Measurements from ENCODE around the gene LONRF2.
"Not testable (repeated sequence)": the region's sequence is repeated elsewhere in the genome, so short reads cannot be mapped to it uniquely, and the experiment has no call there.

The LONRF2 gene

DNA sequence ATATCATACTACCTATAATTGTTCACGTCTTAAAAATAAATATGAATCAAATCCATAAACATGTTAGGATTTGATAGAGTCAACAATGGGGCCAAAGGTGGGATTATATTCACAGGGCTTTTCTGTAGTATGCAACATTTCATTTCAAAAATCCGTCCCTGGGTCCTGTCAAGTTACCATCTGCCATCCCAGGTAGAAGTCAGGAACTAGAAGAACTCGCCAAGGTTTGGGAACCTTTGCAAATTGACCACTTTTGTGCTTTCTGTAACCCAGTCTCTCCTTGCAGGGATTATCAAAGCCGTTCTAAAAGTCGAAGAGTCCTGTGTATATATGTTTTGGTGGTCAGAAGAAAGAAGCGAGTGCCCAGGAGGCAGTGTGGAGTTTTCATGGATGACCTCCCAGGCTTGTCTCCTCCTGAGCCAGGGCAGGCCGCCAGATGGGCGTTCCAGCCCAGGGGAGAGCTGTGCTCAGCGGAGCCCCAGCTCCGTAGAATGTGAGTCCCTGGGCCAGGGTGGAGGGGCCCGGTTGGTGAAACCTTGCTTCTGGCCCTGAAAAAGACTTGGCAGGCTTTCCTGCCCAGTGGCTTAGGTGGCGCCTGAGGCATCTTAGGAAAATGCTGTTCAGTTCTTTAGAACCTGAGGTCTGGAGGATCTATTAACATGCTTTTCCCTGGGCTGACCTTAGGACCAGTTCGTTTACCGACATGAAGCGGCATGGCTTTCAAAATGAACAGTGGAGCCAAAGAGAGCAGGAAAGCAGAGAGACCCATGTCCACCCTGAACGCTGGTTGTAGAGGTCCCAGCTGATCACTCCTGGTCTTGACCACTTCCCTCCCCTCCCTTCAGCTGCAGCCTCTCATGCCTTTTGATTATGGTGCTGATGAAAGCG, 69.2 kb downstream of the LONRF2 start:
- Histone ChIP-seq H3K4me3 (ENCODE audit: insufficient read depth in 1 of 2, low read depth in 1 of 2, low read length in 2 of 2) (no peak overlapping the region), H3K79me1 (replicated peaks; ENCODE audit: low read length, poor library complexity, severe bottlenecking) (no peaks in the 10 kb centered on the region), H2AK5ac (ENCODE audit: low read length, severe bottlenecking) (no peak overlapping the region), H3K9me3 (ENCODE audit: control insufficient read depth, low read length) (no peaks in the 10 kb centered on the region), H3K23ac (ENCODE audit: low read length in 2 of 2) (no peak overlapping the region), H3K14ac (ENCODE audit: low read length in 2 of 2) (no peak overlapping the region), H2BK12ac (ENCODE audit: low read length in 2 of 2) (no peak overlapping the region), H3K4me1 (ENCODE audit: control insufficient read depth, insufficient read depth, low read depth, low read length) (peaks cover 15% of the 10 kb centered on the region), H3K27ac (ENCODE audit: low read length, poor library complexity, severe bottlenecking) (no peak overlapping the region), H4K91ac (ENCODE audit: low read length) (no peak overlapping the region), H4K8ac (ENCODE audit: low read length) (no peak overlapping the region), H3K36me3 (ENCODE audit: control insufficient read depth in 1 of 2, insufficient read depth in 2 of 2, low read depth in 1 of 2, low read length in 2 of 2) (no peaks in the 10 kb centered on the region), H3K18ac (ENCODE audit: low read depth in 1 of 2, low read length in 2 of 2) (no peak overlapping the region), H2BK5ac (ENCODE audit: low read depth, low read length, poor library complexity, severe bottlenecking) (no peak overlapping the region), H3K4me2 (ENCODE audit: low read length, poor library complexity, severe bottlenecking) (no peak overlapping the region), H3K27me3 (ENCODE audit: control insufficient read depth in 1 of 2, insufficient read depth in 1 of 2, low read length in 2 of 2) (peaks cover 0 to 37% of the 10 kb centered on the region in 2 experiments), H3K9ac (ENCODE audit: low read length) (no peak overlapping the region), H3K4ac (ENCODE audit: low read depth in 1 of 2, low read length in 2 of 2) (no peak overlapping the region), H2AFZ (ENCODE audit: low read depth, low read length) (no peak overlapping the region), H2BK15ac (ENCODE audit: low read depth, poor library complexity, severe bottlenecking) (no peak overlapping the region), H2BK120ac (ENCODE audit: low read depth, low read length) (no peak overlapping the region)
- 93% methylated on average over 16 of the region's 17 CpGs for WGBS
- no peak for DNase-seq

GRCh38 chr2:100250645-100251044, 71.7 kb downstream of the LONRF2 start:
- Histone ChIP-seq H3K4me2 (ENCODE audit: low read length, poor library complexity, severe bottlenecking) (no peak overlapping the region), H2AFZ (ENCODE audit: low read depth, low read length) (no peak overlapping the region), H2BK5ac (ENCODE audit: low read depth, low read length, poor library complexity, severe bottlenecking) (no peak overlapping the region), H3K4me3 (ENCODE audit: insufficient read depth in 1 of 2, low read depth in 1 of 2, low read length in 2 of 2) (no peak overlapping the region), H3K4ac (ENCODE audit: low read depth in 1 of 2, low read length in 2 of 2) (no peak overlapping the region), H3K79me1 (replicated peaks; ENCODE audit: low read length, poor library complexity, severe bottlenecking) (no peaks in the 10 kb centered on the region), H3K18ac (ENCODE audit: low read depth in 1 of 2, low read length in 2 of 2) (no peak overlapping the region), H3K14ac (ENCODE audit: low read length in 2 of 2) (no peak overlapping the region), H2AK5ac (ENCODE audit: low read length, severe bottlenecking) (no peak overlapping the region), H3K23ac (ENCODE audit: low read length in 2 of 2) (no peak overlapping the region), H3K27ac (ENCODE audit: low read length, poor library complexity, severe bottlenecking) (no peak overlapping the region), H4K8ac (ENCODE audit: low read length) (no peak overlapping the region), H3K36me3 (ENCODE audit: control insufficient read depth in 1 of 2, insufficient read depth in 2 of 2, low read depth in 1 of 2, low read length in 2 of 2) (no peaks in the 10 kb centered on the region), H4K91ac (ENCODE audit: low read length) (no peak overlapping the region), H2BK120ac (ENCODE audit: low read depth, low read length) (no peak overlapping the region), H3K9me3 (ENCODE audit: control insufficient read depth, low read length) (no peaks in the 10 kb centered on the region), H2BK12ac (ENCODE audit: low read length in 2 of 2) (no peak overlapping the region), H3K27me3 (ENCODE audit: control insufficient read depth in 1 of 2, insufficient read depth in 1 of 2, low read length in 2 of 2) (peaks cover 0 to 53% of the 10 kb centered on the region in 2 experiments), H3K4me1 (ENCODE audit: control insufficient read depth, insufficient read depth, low read depth, low read length) (peaks cover 10% of the 10 kb centered on the region), H2BK15ac (ENCODE audit: low read depth, poor library complexity, severe bottlenecking) (no peak overlapping the region), H3K9ac (ENCODE audit: low read length) (no peak overlapping the region)
- 97% methylated on average over 9 of the region's 9 CpGs for WGBS
- DNase-seq: no peak

- Histone ChIP-seq H3K18ac (ENCODE audit: low read depth in 1 of 2, low read length in 2 of 2) (no peak overlapping the region), H3K36me3 (ENCODE audit: control insufficient read depth in 1 of 2, insufficient read depth in 2 of 2, low read depth in 1 of 2, low read length in 2 of 2) (no peaks in the 10 kb centered on the region)
These were observed 73.3 kb downstream of the LONRF2 start for GRCh38 chr2:100248971-100249370.

GRCh38 chr2:100248556-100248955, 73.7 kb downstream of the LONRF2 start:
- not testable (repeated sequence) for H2AFZ ChIP-seq (ENCODE audit: low read depth, low read length); H2BK120ac ChIP-seq (ENCODE audit: low read depth, low read length); H3K18ac ChIP-seq (ENCODE audit: low read depth in 1 of 2, low read length in 2 of 2); H2BK5ac ChIP-seq (ENCODE audit: low read depth, low read length, poor library complexity, severe bottlenecking); H3K4me3 ChIP-seq (ENCODE audit: insufficient read depth in 1 of 2, low read depth in 1 of 2, low read length in 2 of 2); H3K36me3 ChIP-seq (ENCODE audit: control insufficient read depth in 1 of 2, insufficient read depth in 2 of 2, low read depth in 1 of 2, low read length in 2 of 2); H3K79me1 ChIP-seq (replicated peaks; ENCODE audit: low read length, poor library complexity, severe bottlenecking); H4K91ac ChIP-seq (ENCODE audit: low read length); H3K23ac ChIP-seq (ENCODE audit: low read length in 2 of 2); H3K4ac ChIP-seq (ENCODE audit: low read depth in 1 of 2, low read length in 2 of 2); H3K9me3 ChIP-seq (ENCODE audit: control insufficient read depth, low read length); H2BK15ac ChIP-seq (ENCODE audit: low read depth, poor library complexity, severe bottlenecking); H2AK5ac ChIP-seq (ENCODE audit: low read length, severe bottlenecking); H3K4me2 ChIP-seq (ENCODE audit: low read length, poor library complexity, severe bottlenecking); H3K14ac ChIP-seq (ENCODE audit: low read length in 2 of 2); DNase-seq; H3K27ac ChIP-seq (ENCODE audit: low read length, poor library complexity, severe bottlenecking); H3K9ac ChIP-seq (ENCODE audit: low read length); H4K8ac ChIP-seq (ENCODE audit: low read length); H2BK12ac ChIP-seq (ENCODE audit: low read length in 2 of 2)
- Histone ChIP-seq H3K27me3 (ENCODE audit: control insufficient read depth in 1 of 2, insufficient read depth in 1 of 2, low read length in 2 of 2) (peaks cover 0 to 58% of the 10 kb centered on the region in 2 experiments), H3K4me1 (ENCODE audit: control insufficient read depth, insufficient read depth, low read depth, low read length) (peaks cover 12% of the 10 kb centered on the region)
- WGBS: 91% methylated on average over 9 of the region's 9 CpGs

More at GRCh38 chr2:100248971-100249370, 73.3 kb downstream of the LONRF2 start:
- 96% methylated on average over 5 of the region's 5 CpGs for WGBS
- no peak overlapping the region for H2AFZ ChIP-seq (ENCODE audit: low read depth, low read length)
- no peak overlapping the region for H4K8ac ChIP-seq (ENCODE audit: low read length)
- no peak overlapping the region for H2BK120ac ChIP-seq (ENCODE audit: low read depth, low read length)
- H3K27ac ChIP-seq (ENCODE audit: low read length, poor library complexity, severe bottlenecking): no peak overlapping the region
- H3K4me1 ChIP-seq (ENCODE audit: control insufficient read depth, insufficient read depth, low read depth, low read length): peaks cover 12% of the 10 kb centered on the region
- no peak overlapping the region for H2BK15ac ChIP-seq (ENCODE audit: low read depth, poor library complexity, severe bottlenecking)
- H2AK5ac ChIP-seq (ENCODE audit: low read length, severe bottlenecking): no peak overlapping the region
- H2BK5ac ChIP-seq (ENCODE audit: low read depth, low read length, poor library complexity, severe bottlenecking): no peak overlapping the region
- no peak overlapping the region for H3K14ac ChIP-seq (ENCODE audit: low read length in 2 of 2)
- DNase-seq: no peak
- no peak overlapping the region for H2BK12ac ChIP-seq (ENCODE audit: low read length in 2 of 2)
- H3K9me3 ChIP-seq (ENCODE audit: control insufficient read depth, low read length): no peaks in the 10 kb centered on the region
- H3K9ac ChIP-seq (ENCODE audit: low read length): no peak overlapping the region
- no peak overlapping the region for H4K91ac ChIP-seq (ENCODE audit: low read length)
- no peaks in the 10 kb centered on the region for H3K79me1 ChIP-seq (replicated peaks; ENCODE audit: low read length, poor library complexity, severe bottlenecking)
- peaks cover 0 to 57% of the 10 kb centered on the region in 2 experiments for H3K27me3 ChIP-seq (ENCODE audit: control insufficient read depth in 1 of 2, insufficient read depth in 1 of 2, low read length in 2 of 2)
- H3K23ac ChIP-seq (ENCODE audit: low read length in 2 of 2): no peak overlapping the region
- H3K4me2 ChIP-seq (ENCODE audit: low read length, poor library complexity, severe bottlenecking): no peak overlapping the region
- no peak overlapping the region for H3K4me3 ChIP-seq (ENCODE audit: insufficient read depth in 1 of 2, low read depth in 1 of 2, low read length in 2 of 2)
- no peak overlapping the region for H3K4ac ChIP-seq (ENCODE audit: low read depth in 1 of 2, low read length in 2 of 2)

Measured in mesenchymal stem cell (in vitro differentiated cells and primary cell).